Ovary (tissue), 3 donors: Measurements from ENCODE around the gene HSD3B7.
"Not testable (repeated sequence)": the region's sequence is repeated elsewhere in the genome, so short reads cannot be mapped to it uniquely, and the experiment has no call there.

Experiments
- EP300 ChIP-seq: sonication (generic); formaldehyde crosslinking; IDR thresholded peaks from one replicate; pipeline ENCODE4 v1.6.1; 2017; ENCODE audit warnings: antibody characterized with exemption
- POLR2A ChIP-seq: fragments of 450-650 bp; IDR thresholded peaks from one replicate; pipeline ENCODE4 v1.6.1; 2017; ENCODE audit warnings: antibody characterized with exemption, mild to moderate bottlenecking, moderate library complexity
- TF ChIP-seq, protein P1 (sequence below), 3 donors: fragments of 450-650 bp in 2 of 3; fragments of 200-600 bp in 1 of 3; IDR thresholded peaks; one replicate each; pipeline versions ENCODE4 v1.5.1 to v1.8.0; 2016 to 2022; ENCODE audit warnings: antibody characterized with exemption in 3 of 3, mild to moderate bottlenecking in 1 of 3
- donor health status: DM: no; HTN: no; CAD: no.

DNA sequence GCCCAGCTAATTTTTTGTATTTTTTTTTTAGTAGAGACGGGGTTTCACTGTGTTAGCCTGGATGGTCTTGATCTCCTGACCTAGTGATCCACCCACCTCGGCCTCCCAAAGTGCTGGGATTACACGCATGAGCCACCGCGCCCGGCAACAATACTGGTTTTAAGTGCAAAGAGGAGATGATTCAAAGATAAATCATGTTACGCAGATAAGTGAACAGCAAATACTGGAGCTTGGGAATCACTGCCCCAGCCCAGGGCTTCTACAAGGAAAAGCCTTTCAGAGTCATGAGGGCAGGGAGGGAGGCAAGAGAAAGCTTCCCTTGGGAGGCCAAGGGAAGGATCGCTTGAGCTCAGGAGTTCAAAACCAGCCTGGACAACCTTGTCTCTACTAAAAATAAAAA is 45.4 kb upstream of the HSD3B7 start:
- TF ChIP-seq, protein P1, sequence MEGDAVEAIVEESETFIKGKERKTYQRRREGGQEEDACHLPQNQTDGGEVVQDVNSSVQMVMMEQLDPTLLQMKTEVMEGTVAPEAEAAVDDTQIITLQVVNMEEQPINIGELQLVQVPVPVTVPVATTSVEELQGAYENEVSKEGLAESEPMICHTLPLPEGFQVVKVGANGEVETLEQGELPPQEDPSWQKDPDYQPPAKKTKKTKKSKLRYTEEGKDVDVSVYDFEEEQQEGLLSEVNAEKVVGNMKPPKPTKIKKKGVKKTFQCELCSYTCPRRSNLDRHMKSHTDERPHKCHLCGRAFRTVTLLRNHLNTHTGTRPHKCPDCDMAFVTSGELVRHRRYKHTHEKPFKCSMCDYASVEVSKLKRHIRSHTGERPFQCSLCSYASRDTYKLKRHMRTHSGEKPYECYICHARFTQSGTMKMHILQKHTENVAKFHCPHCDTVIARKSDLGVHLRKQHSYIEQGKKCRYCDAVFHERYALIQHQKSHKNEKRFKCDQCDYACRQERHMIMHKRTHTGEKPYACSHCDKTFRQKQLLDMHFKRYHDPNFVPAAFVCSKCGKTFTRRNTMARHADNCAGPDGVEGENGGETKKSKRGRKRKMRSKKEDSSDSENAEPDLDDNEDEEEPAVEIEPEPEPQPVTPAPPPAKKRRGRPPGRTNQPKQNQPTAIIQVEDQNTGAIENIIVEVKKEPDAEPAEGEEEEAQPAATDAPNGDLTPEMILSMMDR (IDR thresholded peaks at IDR 0.05) = not testable (repeated sequence)
- not testable (repeated sequence) for TF ChIP-seq EP300, POLR2A
